Measurements from ENCODE around the gene RBM7.

RBM7 gene

GRCh38 chr11:114384487-114384886, 16.0 kb upstream of the RBM7 start:
- Histone ChIP-seq H3K36me3 (replicated peaks; ENCODE audit: low read depth, low read length) (no peaks in the 10 kb centered on the region), H3K9me3 (ENCODE audit: insufficient read depth, low read length) (no peaks in the 10 kb centered on the region), H3K27ac (ENCODE audit: low read length) (no peak overlapping the region), H2AFZ (ENCODE audit: low read depth, low read length) (no peak overlapping the region), H3K4me3 (ENCODE audit: low read length) (no peak overlapping the region), H4K20me1 (ENCODE audit: insufficient read depth, low read length) (no peaks in the 10 kb centered on the region), H3K4me2 (ENCODE audit: low read length) (no peak overlapping the region), H3K4me1 (ENCODE audit: low read length) (peaks cover 15% of the 10 kb centered on the region), H3K9ac (ENCODE audit: low read length) (no peak overlapping the region), H3K27me3 (ENCODE audit: low read depth, low read length) (no peaks in the 10 kb centered on the region), H3K79me2 (ENCODE audit: low read length) (no peaks in the 10 kb centered on the region)
- no peak for TF ChIP-seq EZH2phosphoT487 (IDR thresholded peaks at IDR 0.05; ENCODE audit: low read depth)

- Histone ChIP-seq H3K79me2 (ENCODE audit: low read length) (no peaks in the 10 kb centered on the region), H2AFZ (ENCODE audit: low read depth, low read length) (no peak overlapping the region), H3K9ac (ENCODE audit: low read length) (no peak overlapping the region), H3K27ac (ENCODE audit: low read length) (no peak overlapping the region), H4K20me1 (ENCODE audit: insufficient read depth, low read length) (no peaks in the 10 kb centered on the region), H3K4me2 (ENCODE audit: low read length) (no peak overlapping the region), H3K4me1 (ENCODE audit: low read length) (no peaks in the 10 kb centered on the region), H3K27me3 (ENCODE audit: low read depth, low read length) (no peaks in the 10 kb centered on the region), H3K9me3 (ENCODE audit: insufficient read depth, low read length) (no peaks in the 10 kb centered on the region), H3K4me3 (ENCODE audit: low read length) (no peak overlapping the region), H3K36me3 (replicated peaks; ENCODE audit: low read depth, low read length) (no peaks in the 10 kb centered on the region)
- TF ChIP-seq EZH2phosphoT487 (IDR thresholded peaks at IDR 0.05; ENCODE audit: low read depth) (no peak), CTCF (IDR thresholded peaks at IDR 0.05; ENCODE audit: low read depth, low read length) (no peak)
These were observed 14.3 kb upstream of the RBM7 start for GRCh38 chr11:114386131-114386530.

- no peaks in the 10 kb centered on the region for H3K36me3 ChIP-seq (replicated peaks; ENCODE audit: low read depth, low read length)
- TF ChIP-seq EZH2phosphoT487 (IDR thresholded peaks at IDR 0.05; ENCODE audit: low read depth) (no peak), CTCF (IDR thresholded peaks at IDR 0.05; ENCODE audit: low read depth, low read length) (no peak)
- no peak overlapping the region for H2AFZ ChIP-seq (ENCODE audit: low read depth, low read length)
- no peaks in the 10 kb centered on the region for H3K9me3 ChIP-seq (ENCODE audit: insufficient read depth, low read length)
- H3K79me2 ChIP-seq (ENCODE audit: low read length): no peaks in the 10 kb centered on the region
- no peak overlapping the region for H3K9ac ChIP-seq (ENCODE audit: low read length)
- no peaks in the 10 kb centered on the region for H3K27me3 ChIP-seq (ENCODE audit: low read depth, low read length)
- no peak overlapping the region for H3K4me3 ChIP-seq (ENCODE audit: low read length)
- no peaks in the 10 kb centered on the region for H3K4me1 ChIP-seq (ENCODE audit: low read length)
- H3K27ac ChIP-seq (ENCODE audit: low read length): no peak overlapping the region
- no peak overlapping the region for H3K4me2 ChIP-seq (ENCODE audit: low read length)
- H4K20me1 ChIP-seq (ENCODE audit: insufficient read depth, low read length): no peaks in the 10 kb centered on the region
These were observed 13.9 kb upstream of the RBM7 start for GRCh38 chr11:114386545-114386944.

- H3K9me3 ChIP-seq (ENCODE audit: insufficient read depth, low read length): no peaks in the 10 kb centered on the region
- H3K4me1 ChIP-seq (ENCODE audit: low read length): no peaks in the 10 kb centered on the region
- H3K79me2 ChIP-seq (ENCODE audit: low read length): no peaks in the 10 kb centered on the region
- no peak overlapping the region for H3K27ac ChIP-seq (ENCODE audit: low read length)
- no peaks in the 10 kb centered on the region for H4K20me1 ChIP-seq (ENCODE audit: insufficient read depth, low read length)
- H3K36me3 ChIP-seq (replicated peaks; ENCODE audit: low read depth, low read length): no peaks in the 10 kb centered on the region
- no peak overlapping the region for H3K4me3 ChIP-seq (ENCODE audit: low read length)
- no peak overlapping the region for H3K4me2 ChIP-seq (ENCODE audit: low read length)
- H2AFZ ChIP-seq (ENCODE audit: low read depth, low read length): no peak overlapping the region
- H3K27me3 ChIP-seq (ENCODE audit: low read depth, low read length): no peaks in the 10 kb centered on the region
- H3K9ac ChIP-seq (ENCODE audit: low read length): no peak overlapping the region
- TF ChIP-seq EZH2phosphoT487 (IDR thresholded peaks at IDR 0.05; ENCODE audit: low read depth) (no peak), CTCF (IDR thresholded peaks at IDR 0.05; ENCODE audit: low read depth, low read length) (no peak)
These were observed 7.5 kb upstream of the RBM7 start for GRCh38 chr11:114392735-114393667.

Measured in OCI-LY3 (cell line).